ENCODE measurements around the gene FCHO2. TPM values are rescaled to one million over a fixed set of nuclear protein-coding genes. Genes with fewer than 3 reads are reported as not detected.

FCHO2 gene
- total RNA-seq, 1 donor from 2014 or later: 22.4 TPM

DNA sequence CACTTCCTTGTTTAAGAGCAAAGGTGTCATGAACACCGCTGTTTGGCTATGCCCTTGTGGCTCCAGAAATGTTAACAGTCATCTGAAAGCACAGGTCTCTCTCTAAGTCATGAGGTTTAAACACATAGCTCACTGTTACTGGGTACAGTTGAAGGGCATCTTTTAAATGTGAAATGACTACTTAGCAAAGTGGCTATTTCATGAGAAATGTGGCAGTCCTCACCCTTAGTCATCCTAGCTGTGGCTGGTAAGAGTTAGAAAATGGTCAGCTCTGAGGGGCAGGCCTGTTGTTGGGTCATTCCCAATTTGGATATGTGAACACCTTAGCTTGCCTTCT is 140.4 kb downstream of the FCHO2 start:
- no peak for DNase-seq (ENCODE audit: low spot score)
- Mint-ChIP-seq H3K27ac (ENCODE audit: unreplicated experiment) (no peak overlapping the region), H3K9me3 (ENCODE audit: low read depth) (peaks cover 13% of the 10 kb centered on the region), H3K4me3 (ENCODE audit: unreplicated experiment) (no peak overlapping the region), H3K4me1 (ENCODE audit: low read depth) (peaks cover 15% of the 10 kb centered on the region), H3K27me3 (ENCODE audit: low read depth) (no peaks in the 10 kb centered on the region), H3K36me3 (ENCODE audit: low read depth) (peaks cover 7% of the 10 kb centered on the region)
- no peak for TF ChIP-seq CTCF (IDR thresholded peaks at IDR 0.05)

- H3K9me3 Mint-ChIP-seq (ENCODE audit: low read depth): peaks cover 13% of the 10 kb centered on the region
- H3K4me1 Mint-ChIP-seq (ENCODE audit: low read depth): peaks cover 15% of the 10 kb centered on the region
- DNase-seq (ENCODE audit: low spot score): no peak
- no peak overlapping the region for H3K27ac Mint-ChIP-seq (ENCODE audit: unreplicated experiment)
- H3K4me3 Mint-ChIP-seq (ENCODE audit: unreplicated experiment): no peak overlapping the region
- TF ChIP-seq CTCF (IDR thresholded peaks at IDR 0.05): no peak
- no peaks in the 10 kb centered on the region for H3K27me3 Mint-ChIP-seq (ENCODE audit: low read depth)
- peaks cover 4% of the 10 kb centered on the region for H3K36me3 Mint-ChIP-seq (ENCODE audit: low read depth)
Observed at GRCh38 chr5:73097740-73098139, 141.9 kb downstream of the FCHO2 start.

GRCh38 chr5:73100109-73100508 is 144.3 kb downstream of the FCHO2 start:
- no peak for DNase-seq (ENCODE audit: low spot score)

GRCh38 chr5:73103870-73104299 is 148.0 kb downstream of the FCHO2 start:
- DNase-seq (ENCODE audit: low spot score): no peak
- Mint-ChIP-seq H3K27ac (ENCODE audit: unreplicated experiment) (no peak overlapping the region), H3K9me3 (ENCODE audit: low read depth) (peaks cover 8% of the 10 kb centered on the region), H3K4me1 (ENCODE audit: low read depth) (no peaks in the 10 kb centered on the region), H3K4me3 (ENCODE audit: unreplicated experiment) (no peak overlapping the region), H3K27me3 (ENCODE audit: low read depth) (no peaks in the 10 kb centered on the region), H3K36me3 (ENCODE audit: low read depth) (peaks cover 4% of the 10 kb centered on the region)
- TF ChIP-seq CTCF (IDR thresholded peaks at IDR 0.05): no peak

More at GRCh38 chr5:73100109-73100508, 144.3 kb downstream of the FCHO2 start:
- Mint-ChIP-seq H3K9me3 (ENCODE audit: low read depth) (peaks cover 13% of the 10 kb centered on the region), H3K4me3 (ENCODE audit: unreplicated experiment) (no peak overlapping the region), H3K36me3 (ENCODE audit: low read depth) (peaks cover 4% of the 10 kb centered on the region), H3K27ac (ENCODE audit: unreplicated experiment) (no peak overlapping the region), H3K4me1 (ENCODE audit: low read depth) (peaks cover under 1% of the 10 kb centered on the region), H3K27me3 (ENCODE audit: low read depth) (no peaks in the 10 kb centered on the region)
- TF ChIP-seq CTCF (IDR thresholded peaks at IDR 0.05): no peak

GRCh38 chr5:73104326-73104725 is 148.5 kb downstream of the FCHO2 start:
- no peak for TF ChIP-seq CTCF (IDR thresholded peaks at IDR 0.05)
- H3K27me3 Mint-ChIP-seq (ENCODE audit: low read depth): no peaks in the 10 kb centered on the region
- peaks cover 4% of the 10 kb centered on the region for H3K36me3 Mint-ChIP-seq (ENCODE audit: low read depth)
- DNase-seq (ENCODE audit: low spot score): no peak
- no peak overlapping the region for H3K27ac Mint-ChIP-seq (ENCODE audit: unreplicated experiment)
- H3K9me3 Mint-ChIP-seq (ENCODE audit: low read depth): peaks cover 10% of the 10 kb centered on the region
- no peak overlapping the region for H3K4me3 Mint-ChIP-seq (ENCODE audit: unreplicated experiment)
- no peaks in the 10 kb centered on the region for H3K4me1 Mint-ChIP-seq (ENCODE audit: low read depth)
